ENCODE data around the gene MTERF4. TPM values are rescaled to one million over a fixed set of nuclear protein-coding genes. Genes with fewer than 3 reads are reported as not detected.

Gene MTERF4
- total RNA-seq, 1 donor from 2014 or later = 63.5 TPM

- Mint-ChIP-seq H3K27ac (ENCODE audit: unreplicated experiment) (no peak overlapping the region), H3K36me3 (ENCODE audit: unreplicated experiment) (no peaks in the 10 kb centered on the region), H3K4me1 (ENCODE audit: low read depth, unreplicated experiment) (peaks cover 2% of the 10 kb centered on the region), H3K27me3 (ENCODE audit: unreplicated experiment) (peaks cover 6% of the 10 kb centered on the region), H3K9me3 (ENCODE audit: unreplicated experiment) (peaks cover 2% of the 10 kb centered on the region), H3K4me3 (ENCODE audit: unreplicated experiment) (no peak overlapping the region)
- no peak for DNase-seq
- TF ChIP-seq, protein P1, sequence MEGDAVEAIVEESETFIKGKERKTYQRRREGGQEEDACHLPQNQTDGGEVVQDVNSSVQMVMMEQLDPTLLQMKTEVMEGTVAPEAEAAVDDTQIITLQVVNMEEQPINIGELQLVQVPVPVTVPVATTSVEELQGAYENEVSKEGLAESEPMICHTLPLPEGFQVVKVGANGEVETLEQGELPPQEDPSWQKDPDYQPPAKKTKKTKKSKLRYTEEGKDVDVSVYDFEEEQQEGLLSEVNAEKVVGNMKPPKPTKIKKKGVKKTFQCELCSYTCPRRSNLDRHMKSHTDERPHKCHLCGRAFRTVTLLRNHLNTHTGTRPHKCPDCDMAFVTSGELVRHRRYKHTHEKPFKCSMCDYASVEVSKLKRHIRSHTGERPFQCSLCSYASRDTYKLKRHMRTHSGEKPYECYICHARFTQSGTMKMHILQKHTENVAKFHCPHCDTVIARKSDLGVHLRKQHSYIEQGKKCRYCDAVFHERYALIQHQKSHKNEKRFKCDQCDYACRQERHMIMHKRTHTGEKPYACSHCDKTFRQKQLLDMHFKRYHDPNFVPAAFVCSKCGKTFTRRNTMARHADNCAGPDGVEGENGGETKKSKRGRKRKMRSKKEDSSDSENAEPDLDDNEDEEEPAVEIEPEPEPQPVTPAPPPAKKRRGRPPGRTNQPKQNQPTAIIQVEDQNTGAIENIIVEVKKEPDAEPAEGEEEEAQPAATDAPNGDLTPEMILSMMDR (IDR thresholded peaks at IDR 0.05; ENCODE audit: partially characterized antibody, unreplicated experiment) = no peak
Measured at GRCh38 chr2:241064008-241064801, 37.9 kb downstream of the MTERF4 start.

- Mint-ChIP-seq H3K4me3 (ENCODE audit: unreplicated experiment) (no peak overlapping the region), H3K27me3 (ENCODE audit: unreplicated experiment) (peaks cover 2% of the 10 kb centered on the region), H3K36me3 (ENCODE audit: unreplicated experiment) (no peaks in the 10 kb centered on the region), H3K4me1 (ENCODE audit: low read depth, unreplicated experiment) (peaks cover 2% of the 10 kb centered on the region), H3K9me3 (ENCODE audit: unreplicated experiment) (peaks cover 2% of the 10 kb centered on the region), H3K27ac (ENCODE audit: unreplicated experiment) (no peak overlapping the region)
- DNase-seq = no peak
- TF ChIP-seq, protein P1 (IDR thresholded peaks at IDR 0.05; ENCODE audit: partially characterized antibody, unreplicated experiment) = no peak
Measured at GRCh38 chr2:241063587-241063986, 38.5 kb downstream of the MTERF4 start.

DNA sequence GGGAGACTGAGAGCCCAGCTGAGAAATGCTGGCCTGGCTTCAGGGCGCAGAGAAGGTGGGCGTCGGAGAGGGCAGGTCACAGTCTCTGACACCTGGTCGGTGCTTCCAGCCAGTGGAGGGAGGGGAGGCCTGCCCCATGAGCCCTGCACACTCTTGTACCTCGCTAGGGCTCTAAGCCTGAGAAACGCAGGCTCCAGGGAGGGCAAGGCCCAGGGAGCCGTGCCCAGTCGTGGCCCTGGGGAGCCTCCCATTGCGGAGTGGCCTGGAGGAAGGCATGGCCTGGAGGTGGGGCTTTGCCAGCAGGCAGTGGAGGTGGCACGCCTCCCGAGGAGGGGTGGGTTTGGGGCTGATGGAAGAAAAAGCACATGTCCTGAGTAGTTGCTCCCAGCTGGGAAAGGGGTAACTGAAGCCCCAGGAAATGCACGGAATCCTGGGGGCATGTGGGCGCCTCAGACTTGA is 39.0 kb downstream of the MTERF4 start:
- Mint-ChIP-seq H3K4me3 (ENCODE audit: unreplicated experiment) (no peak overlapping the region), H3K27me3 (ENCODE audit: unreplicated experiment) (no peaks in the 10 kb centered on the region), H3K9me3 (ENCODE audit: unreplicated experiment) (peaks cover 2% of the 10 kb centered on the region), H3K36me3 (ENCODE audit: unreplicated experiment) (no peaks in the 10 kb centered on the region), H3K4me1 (ENCODE audit: low read depth, unreplicated experiment) (peaks cover 2% of the 10 kb centered on the region), H3K27ac (ENCODE audit: unreplicated experiment) (no peak overlapping the region)
- TF ChIP-seq, protein P1 (IDR thresholded peaks at IDR 0.05; ENCODE audit: partially characterized antibody, unreplicated experiment) = no peak
- no peak for DNase-seq

DNA sequence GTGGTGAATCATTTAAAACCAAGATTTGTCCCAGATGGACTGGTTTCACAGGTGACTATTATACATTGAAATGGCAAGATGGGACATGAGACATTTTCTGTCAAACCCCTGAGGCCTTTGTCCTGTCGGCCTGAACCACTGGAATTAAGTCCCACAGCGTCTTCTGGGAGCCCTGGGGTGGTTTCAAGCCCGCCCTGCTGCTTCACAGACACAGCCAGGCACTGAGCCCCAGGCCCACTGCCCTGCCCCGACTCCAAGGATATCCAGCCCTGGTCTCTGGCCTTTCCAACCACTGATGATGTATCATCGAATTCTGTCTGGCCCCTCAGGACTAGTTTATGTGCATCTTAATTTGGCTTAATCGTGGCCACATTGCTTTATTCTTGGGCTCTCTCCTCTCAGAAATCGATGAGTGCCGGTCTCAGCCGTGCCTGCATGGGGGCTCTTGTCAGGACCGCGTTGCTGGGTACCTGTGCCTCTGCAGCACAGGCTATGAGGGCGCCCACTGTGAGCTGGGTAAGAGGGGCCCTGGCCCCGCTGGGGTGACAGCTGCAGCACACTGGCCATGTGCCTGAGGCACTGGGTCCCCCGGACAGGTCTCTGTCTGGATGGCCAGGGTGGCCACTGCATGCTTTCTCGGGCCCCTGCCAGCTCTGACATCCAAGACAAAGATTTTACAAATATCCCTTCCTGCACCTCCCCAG is 39.5 kb downstream of the MTERF4 start:
- Mint-ChIP-seq H3K27ac (ENCODE audit: unreplicated experiment) (no peak overlapping the region), H3K4me1 (ENCODE audit: low read depth, unreplicated experiment) (peaks cover 2% of the 10 kb centered on the region), H3K36me3 (ENCODE audit: unreplicated experiment) (no peaks in the 10 kb centered on the region), H3K27me3 (ENCODE audit: unreplicated experiment) (no peaks in the 10 kb centered on the region), H3K9me3 (ENCODE audit: unreplicated experiment) (peaks cover 2% of the 10 kb centered on the region), H3K4me3 (ENCODE audit: unreplicated experiment) (no peak overlapping the region)
- DNase-seq = no peak
- TF ChIP-seq, protein P1 (IDR thresholded peaks at IDR 0.05; ENCODE audit: partially characterized antibody, unreplicated experiment) = no peak

GRCh38 chr2:241061275-241061674 is 40.8 kb downstream of the MTERF4 start:
- no peak overlapping the region for H3K27ac Mint-ChIP-seq (ENCODE audit: unreplicated experiment)
- no peak for DNase-seq
- no peaks in the 10 kb centered on the region for H3K36me3 Mint-ChIP-seq (ENCODE audit: unreplicated experiment)
- H3K4me1 Mint-ChIP-seq (ENCODE audit: low read depth, unreplicated experiment) = peaks cover 2% of the 10 kb centered on the region
- H3K27me3 Mint-ChIP-seq (ENCODE audit: unreplicated experiment) = no peaks in the 10 kb centered on the region
- H3K4me3 Mint-ChIP-seq (ENCODE audit: unreplicated experiment) = no peak overlapping the region
- TF ChIP-seq, protein P1 (IDR thresholded peaks at IDR 0.05; ENCODE audit: partially characterized antibody, unreplicated experiment) = no peak
- H3K9me3 Mint-ChIP-seq (ENCODE audit: unreplicated experiment) = peaks cover under 1% of the 10 kb centered on the region
